Mammary microvascular endothelial cell (primary cell): ENCODE data around the gene AKAP8. TPM values are rescaled to one million over a fixed set of nuclear protein-coding genes. Genes with fewer than 3 reads are reported as not detected.

ENCODE experiments used
- total RNA-seq: library from RNA; depleted of rRNA; stranded (reverse); fragments of >200 nt; gene quantifications from 2 replicates; pipeline ENCODE4 v1.2.3, GENCODE V29; 2015

The AKAP8 gene
- 22.7 and 27.5 TPM in 2 replicates for total RNA-seq

DNA sequence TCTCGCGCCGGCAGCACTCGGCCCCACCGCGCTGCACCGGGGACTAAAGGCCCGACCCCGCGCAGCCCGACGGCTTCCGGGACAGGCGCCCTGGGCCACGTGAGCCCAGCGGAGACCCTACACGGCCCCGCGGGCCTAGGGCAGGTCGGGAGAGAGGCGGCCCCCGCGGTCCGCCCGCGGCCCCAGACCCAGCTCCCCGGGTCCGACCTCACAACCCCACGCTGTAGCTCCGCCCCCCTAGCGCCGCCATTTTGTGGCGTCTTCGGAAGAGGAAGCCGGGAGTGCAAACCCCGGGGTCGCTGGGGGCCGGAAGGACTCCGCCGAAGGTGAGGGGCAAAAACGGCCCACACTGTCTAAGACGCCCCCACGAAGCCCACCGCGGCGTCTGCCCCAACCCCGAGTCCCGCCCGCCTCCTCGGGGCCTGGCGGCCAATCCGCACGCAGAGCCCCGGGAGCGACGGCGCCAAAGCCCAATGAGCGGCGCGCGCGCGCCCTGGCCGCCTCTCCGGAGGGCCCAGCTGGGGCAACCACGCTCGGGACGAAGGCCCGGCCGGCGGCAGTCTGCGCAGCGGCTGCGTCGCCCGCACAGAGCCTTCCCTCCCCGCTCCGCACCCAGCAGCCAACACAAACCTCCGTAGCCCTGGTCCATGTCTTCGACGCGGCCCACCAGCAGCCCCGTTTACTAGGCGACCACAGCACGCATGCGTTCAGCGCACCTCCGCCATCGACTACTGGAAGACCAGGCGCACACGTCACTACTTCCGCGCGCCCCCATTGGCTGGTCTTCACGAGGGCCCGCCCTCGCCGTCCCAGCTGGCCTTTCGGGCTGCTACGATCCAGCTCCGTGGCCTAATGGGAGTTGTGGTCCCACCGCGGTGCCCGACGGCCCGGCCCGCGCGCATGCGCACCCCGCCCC, at the start of gene AKAP8:
TSS of gene AKAP8 (minus strand) at position 705 of the 916 bp plus-strand sequence. CDS start at position 649, 56 bp downstream.

DNA sequence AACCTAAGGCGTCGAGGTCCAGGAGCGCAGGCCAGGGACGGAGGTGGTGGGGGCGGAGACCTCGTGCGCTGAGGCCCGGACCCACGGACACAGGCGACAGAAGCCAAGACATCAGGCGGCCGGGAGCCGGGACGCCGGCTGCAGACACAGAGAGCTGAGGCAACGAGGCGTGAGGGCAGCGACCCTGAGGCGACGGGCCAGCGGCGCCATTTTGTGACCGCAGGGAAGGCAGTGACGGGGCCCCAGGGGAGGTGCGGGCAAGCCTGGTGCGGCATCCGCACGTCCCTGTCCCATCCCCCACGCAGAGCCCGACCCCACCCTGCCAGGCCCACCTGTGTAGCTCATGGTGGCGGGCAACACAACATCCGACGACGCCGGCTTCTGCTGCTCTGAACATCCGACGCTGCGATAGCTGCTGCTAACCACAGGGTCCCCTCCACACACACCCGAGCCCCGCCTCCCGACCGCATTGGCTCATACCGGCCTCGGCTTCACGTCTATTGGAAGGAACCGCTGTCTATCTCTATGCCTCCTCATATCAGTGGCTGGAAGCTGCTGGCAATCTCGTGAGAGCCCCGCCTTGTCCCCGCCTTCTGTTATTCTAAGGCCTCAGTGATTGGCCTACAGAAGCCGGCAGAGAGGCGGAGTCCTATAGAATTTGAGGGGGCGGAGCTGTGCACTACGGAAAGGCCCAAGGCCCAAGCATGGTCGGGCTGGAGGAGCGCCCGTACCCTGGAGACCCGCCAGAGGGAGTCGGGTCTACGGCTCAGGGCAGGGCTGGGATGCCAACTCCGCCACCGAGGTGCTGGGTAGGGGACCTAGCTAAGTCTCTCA, 39.2 kb upstream of the AKAP8 start, which contains the start of gene AKAP8L:
TSS of gene AKAP8L (minus strand) at position 410 of the 834 bp plus-strand sequence. CDS start at position 345, 65 bp downstream.

DNA sequence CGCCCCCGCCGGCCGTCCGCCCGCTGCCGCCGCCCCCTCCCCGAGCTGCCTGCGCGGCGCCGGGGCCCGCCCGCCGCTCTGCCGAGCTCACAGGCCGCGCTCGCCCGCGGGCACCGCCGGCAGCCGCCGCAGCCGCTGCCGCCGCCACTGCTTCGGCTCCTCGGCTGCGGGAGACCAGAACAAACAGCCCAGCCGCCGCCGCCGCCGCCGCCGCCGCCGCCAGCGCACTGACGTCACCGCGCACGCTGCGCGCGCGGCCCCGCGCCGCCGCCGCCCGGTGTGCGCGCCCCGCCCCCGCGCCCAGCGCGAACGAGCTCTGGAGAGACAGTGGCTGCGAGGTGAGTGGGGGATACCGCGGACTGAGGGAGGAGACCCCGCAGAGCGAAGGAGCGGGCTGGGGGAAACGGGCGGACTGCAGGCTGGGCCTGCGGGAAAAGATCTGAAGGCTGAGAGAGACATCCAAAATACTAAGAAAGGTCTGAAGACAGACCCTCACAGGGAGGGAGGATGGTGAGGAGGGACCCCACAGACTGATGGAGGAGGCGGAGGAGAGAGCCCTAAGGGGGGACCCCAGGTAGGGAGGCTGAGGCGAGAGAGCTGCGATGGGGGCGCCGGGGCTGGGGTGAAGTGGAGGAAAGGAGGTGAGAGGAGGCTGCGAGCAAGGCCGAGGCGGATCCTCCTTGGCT, 47.1 kb downstream of the AKAP8 start, which contains the start of gene BRD4:
TSS of gene BRD4 (minus strand) at position 229 of the 686 bp plus-strand sequence. CDS start 59,440 bp downstream, outside the sequence.

Other genes with a start within 250 kb of the AKAP8 start
- 0.34 and 0.40 TPM in 2 replicates for gene NOTCH3, start 178.8 kb downstream of the AKAP8 start, total RNA-seq
- gene EPHX3, start 147.3 kb downstream of the AKAP8 start, total RNA-seq = 0.07 TPM in 1 of 2 replicates, not detected in the other
- 14.7 and 18.9 TPM in 2 replicates for gene BRD4, start 47.2 kb downstream of the AKAP8 start, total RNA-seq
- gene AKAP8L, start 39.2 kb upstream of the AKAP8 start, total RNA-seq = 44.0 and 44.4 TPM in 2 replicates
- 29.8 and 32.8 TPM in 2 replicates for gene WIZ, start 70.2 kb upstream of the AKAP8 start, total RNA-seq
- 18.7 and 18.9 TPM in 2 replicates for gene RASAL3, start 84.8 kb upstream of the AKAP8 start, total RNA-seq
- not detected in 2 replicates for gene PGLYRP2, start 99.7 kb upstream of the AKAP8 start, total RNA-seq
- gene CYP4F22, start 128.7 kb upstream of the AKAP8 start, total RNA-seq = not detected in 2 replicates
- gene CYP4F8, start 235.4 kb upstream of the AKAP8 start, total RNA-seq = not detected in 2 replicates